Measurements from ENCODE around the gene FAM222A.

The FAM222A gene

DNA sequence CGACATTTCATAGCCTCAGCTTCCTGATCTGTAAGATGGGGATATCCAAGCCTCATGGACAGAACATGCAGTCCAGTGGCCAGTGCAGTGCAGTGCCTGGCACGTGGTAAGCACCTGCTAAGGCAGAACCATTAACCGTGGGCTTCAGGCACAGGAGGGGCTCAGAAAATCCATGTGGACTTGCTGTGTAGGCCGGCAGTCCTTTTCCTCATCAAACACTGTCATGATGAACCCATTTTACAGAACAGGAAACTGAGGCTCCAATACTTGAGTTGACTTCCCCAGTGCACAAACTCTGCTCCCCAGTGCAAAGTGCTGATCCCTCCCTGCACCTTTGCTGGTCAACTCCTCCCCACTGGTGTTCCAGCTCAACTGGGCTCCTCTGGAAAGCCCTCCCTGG, 101.6 kb downstream of the FAM222A start:
- DNase-seq (ENCODE audit: low read depth in 1 of 2, low spot score in 1 of 2): no peak
- no peaks in the 10 kb centered on the region for H3K27me3 ChIP-seq (ENCODE audit: insufficient read depth, poor library complexity, severe bottlenecking)

GRCh38 chr12:109815757-109816617, 102.4 kb downstream of the FAM222A start:
- Histone ChIP-seq H3K27me3 (ENCODE audit: insufficient read depth, poor library complexity, severe bottlenecking) (no peaks in the 10 kb centered on the region), H3K27ac (replicated peaks) (no peak overlapping the region), H3K4me3 (replicated peaks; ENCODE audit: insufficient read depth, low read length) (no peak overlapping the region)
- DNase-seq (ENCODE audit: low read depth in 1 of 2, low spot score in 1 of 2): no peak
- no peak for TF ChIP-seq SPI1 (IDR thresholded peaks at IDR 0.05; ENCODE audit: borderline replicate concordance, low read depth)
- TF ChIP-seq GABPA (IDR thresholded peaks at IDR 0.05; ENCODE audit: low read depth): no peak
- TF ChIP-seq POLR2AphosphoS5 (IDR thresholded peaks at IDR 0.05; ENCODE audit: low read depth): no peak
- TF ChIP-seq CTCF (IDR thresholded peaks at IDR 0.05; ENCODE audit: insufficient read depth, low read length): no peak
- TF ChIP-seq REST (IDR thresholded peaks at IDR 0.05; ENCODE audit: insufficient replicate concordance, low read depth): no peak

More for the DNA sequence above, 101.6 kb downstream of the FAM222A start:
- TF ChIP-seq POLR2AphosphoS5 (IDR thresholded peaks at IDR 0.05; ENCODE audit: low read depth): no peak
- no peak for TF ChIP-seq GABPA (IDR thresholded peaks at IDR 0.05; ENCODE audit: low read depth)
- no peak for TF ChIP-seq REST (IDR thresholded peaks at IDR 0.05; ENCODE audit: insufficient replicate concordance, low read depth)
- TF ChIP-seq CTCF (IDR thresholded peaks at IDR 0.05; ENCODE audit: insufficient read depth, low read length): no peak
- no peak for TF ChIP-seq SPI1 (IDR thresholded peaks at IDR 0.05; ENCODE audit: borderline replicate concordance, low read depth)
- no peak overlapping the region for H3K27ac ChIP-seq (replicated peaks)
- H3K4me3 ChIP-seq (replicated peaks; ENCODE audit: insufficient read depth, low read length): no peak overlapping the region

DNA sequence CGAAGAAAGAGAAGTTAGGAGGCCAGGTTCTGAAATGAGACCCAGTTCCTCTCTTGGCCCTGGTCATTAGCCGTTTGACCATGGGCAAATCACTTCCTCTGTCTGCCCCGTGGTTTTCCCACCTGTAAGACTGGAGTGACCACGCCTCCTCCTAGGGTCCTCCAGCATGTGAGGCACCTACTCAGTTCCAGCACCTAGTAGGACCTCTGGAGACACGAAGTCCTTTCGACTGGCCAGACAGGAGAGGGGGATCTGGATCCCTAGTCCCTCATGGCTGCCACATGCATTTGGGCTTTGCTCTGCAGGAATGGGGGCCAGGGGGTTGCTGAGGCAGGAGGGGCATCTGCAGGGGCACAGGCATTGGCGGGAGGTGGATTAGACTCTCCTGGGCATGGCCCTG, 103.2 kb downstream of the FAM222A start:
- H3K4me3 ChIP-seq (replicated peaks; ENCODE audit: insufficient read depth, low read length): no peak overlapping the region
- no peak overlapping the region for H3K27ac ChIP-seq (replicated peaks)
- no peak for DNase-seq (ENCODE audit: low read depth in 1 of 2, low spot score in 1 of 2)
- no peak for TF ChIP-seq CTCF (IDR thresholded peaks at IDR 0.05; ENCODE audit: insufficient read depth, low read length)
- TF ChIP-seq REST (IDR thresholded peaks at IDR 0.05; ENCODE audit: insufficient replicate concordance, low read depth): no peak
- no peak for TF ChIP-seq GABPA (IDR thresholded peaks at IDR 0.05; ENCODE audit: low read depth)
- TF ChIP-seq SPI1 (IDR thresholded peaks at IDR 0.05; ENCODE audit: borderline replicate concordance, low read depth): no peak
- no peak for TF ChIP-seq POLR2AphosphoS5 (IDR thresholded peaks at IDR 0.05; ENCODE audit: low read depth)
- no peaks in the 10 kb centered on the region for H3K27me3 ChIP-seq (ENCODE audit: insufficient read depth, poor library complexity, severe bottlenecking)
